ENCODE measurements around the gene SPATS2L.

Gene SPATS2L

GRCh38 chr2:200475795-200476194 is 169.3 kb downstream of the SPATS2L start:
- no peak for DNase-seq

GRCh38 chr2:200476836-200477235 is 170.3 kb downstream of the SPATS2L start:
- no peak for DNase-seq

GRCh38 chr2:200477667-200478131 is 171.2 kb downstream of the SPATS2L start:
- no peak for DNase-seq

- no peak for DNase-seq
These were observed 173.3 kb downstream of the SPATS2L start for GRCh38 chr2:200479692-200480265.

- peak; percentile 7 for DNase-seq
These were observed 175.7 kb downstream of the SPATS2L start for GRCh38 chr2:200482194-200482593.

GRCh38 chr2:200483729-200484198 is 177.3 kb downstream of the SPATS2L start:
- peak; percentile 67 for DNase-seq

GRCh38 chr2:200484934-200485333 is 178.4 kb downstream of the SPATS2L start:
- no peak for DNase-seq

- DNase-seq, result peak; percentile 13
These were observed 180.0 kb downstream of the SPATS2L start for GRCh38 chr2:200486529-200486928.

GRCh38 chr2:200488169-200488568 is 181.7 kb downstream of the SPATS2L start:
- no peak for DNase-seq

- no peak for DNase-seq
These were observed 183.5 kb downstream of the SPATS2L start for GRCh38 chr2:200490001-200490400.

GRCh38 chr2:200492656-200493055 is 186.2 kb downstream of the SPATS2L start:
- DNase-seq, result no peak

GRCh38 chr2:200494048-200494447 is 187.6 kb downstream of the SPATS2L start:
- no peak for DNase-seq

GRCh38 chr2:200496696-200497095 is 190.2 kb downstream of the SPATS2L start:
- peak; percentile 47 for DNase-seq

GRCh38 chr2:200498402-200499162 is 192.1 kb downstream of the SPATS2L start:
- no peak for DNase-seq

GRCh38 chr2:200502196-200502595 is 195.7 kb downstream of the SPATS2L start:
- no peak for DNase-seq

- DNase-seq, result no peak
These were observed 200.2 kb downstream of the SPATS2L start for GRCh38 chr2:200506679-200507078.

- no peak for DNase-seq
These were observed 200.7 kb downstream of the SPATS2L start for GRCh38 chr2:200507179-200507578.

GRCh38 chr2:200509235-200509611 is 202.7 kb downstream of the SPATS2L start:
- peak; percentile 48 for DNase-seq

- peak; percentile 92 for DNase-seq
These were observed 203.3 kb downstream of the SPATS2L start, which contains the start of gene KCTD18 for GRCh38 chr2:200509612-200510433. Gene KCTD18 (minus strand): TSS chr2:200510068. CDS start chr2:200507016, 3,052 bp downstream.

- no peak for DNase-seq
These were observed 208.7 kb downstream of the SPATS2L start for GRCh38 chr2:200515155-200515554.

GRCh38 chr2:200523158-200523557 is 216.7 kb downstream of the SPATS2L start:
- no peak for DNase-seq

- DNase-seq, result no peak
These were observed 217.1 kb downstream of the SPATS2L start for GRCh38 chr2:200523604-200524003.

- no peak for DNase-seq
These were observed 218.6 kb downstream of the SPATS2L start for GRCh38 chr2:200525066-200525465.

GRCh38 chr2:200525551-200525881 is 219.0 kb downstream of the SPATS2L start:
- no peak for DNase-seq
